SK-N-SH treated with all-trans-retinoic acid at 6 μM for 48 hours (cell line): ENCODE data around the gene PCIF1.

ENCODE experiments used
- ARNTL ChIP-seq: fragments of 450-650 bp; formaldehyde crosslinking; IDR thresholded peaks from 2 replicates; pipeline ENCODE4 v1.5.0; 2020; ENCODE audit warnings: low read depth, mild to moderate bottlenecking, moderate library complexity, borderline replicate concordance
- BACH2 ChIP-seq: fragments of 250-450 bp; sonication (Bioruptor Pico); IDR thresholded peaks from 2 replicates; pipeline ENCODE4 v1.9.0; 2021; ENCODE audit warnings: mild to moderate bottlenecking, borderline replicate concordance
- CSDC2 ChIP-seq: fragments of 250-450 bp; sonication (Bioruptor Pico); IDR thresholded peaks from 2 replicates; pipeline ENCODE4 v1.5.0; 2020; ENCODE audit warnings: mild to moderate bottlenecking, moderate library complexity
- ISL1 ChIP-seq: fragments of 250-450 bp; sonication (Bioruptor Pico); IDR thresholded peaks from 2 replicates; pipeline ENCODE4 v2.1.2; 2022; ENCODE audit warnings: mild to moderate bottlenecking, moderate library complexity
- OSR1 ChIP-seq: fragments of 250-450 bp; sonication (Bioruptor Pico); IDR thresholded peaks from 2 replicates; pipeline ENCODE4 v1.8.0; 2022; ENCODE audit warnings: moderate library complexity, mild to moderate bottlenecking, inconsistent platforms
- SNAI2 ChIP-seq: fragments of 250-450 bp; sonication (Bioruptor Pico); IDR thresholded peaks from 2 replicates; pipeline ENCODE4 v1.5.0; 2020; ENCODE audit warnings: mild to moderate bottlenecking, moderate library complexity
- TOX ChIP-seq: fragments of 250-450 bp; sonication (Bioruptor Pico); IDR thresholded peaks from 2 replicates; pipeline ENCODE4 v1.8.0; 2021; ENCODE audit warnings: mild to moderate bottlenecking, moderate library complexity, borderline replicate concordance
- ZC3H10 ChIP-seq: fragments of 250-450 bp; sonication (Bioruptor Pico); IDR thresholded peaks from 2 replicates; pipeline ENCODE4 v1.5.1; 2021; ENCODE audit warnings: mild to moderate bottlenecking, moderate library complexity
- ZFP3 ChIP-seq: fragments of 250-450 bp; sonication (Bioruptor Pico); IDR thresholded peaks from 2 replicates; pipeline ENCODE4 v1.5.0; 2020; ENCODE audit warnings: mild to moderate bottlenecking, moderate library complexity
- ZFP30 ChIP-seq: fragments of 450-650 bp; formaldehyde crosslinking; IDR thresholded peaks from 2 replicates; pipeline ENCODE4 v1.5.0; 2022; ENCODE audit warnings: mild to moderate bottlenecking, moderate library complexity
- ZNF565 ChIP-seq: fragments of 450-650 bp; formaldehyde crosslinking; conservative IDR thresholded peaks from 2 replicates; pipeline ENCODE4 v1.5.0; 2020; ENCODE audit warnings: low read depth, mild to moderate bottlenecking, moderate library complexity
- ZNF70 ChIP-seq: fragments of 450-650 bp; formaldehyde crosslinking; IDR thresholded peaks from 2 replicates; pipeline ENCODE4 v1.5.0; 2020; ENCODE audit warnings: mild to moderate bottlenecking, moderate library complexity
- TF ChIP-seq, protein P1 (sequence below): fragments of 250-450 bp; sonication (Bioruptor Pico); IDR thresholded peaks from 2 replicates; pipeline ENCODE4 v1.5.1; 2020; ENCODE audit warnings: low read depth, mild to moderate bottlenecking, moderate library complexity
- TF ChIP-seq, protein P2 (sequence below): fragments of 250-450 bp; sonication (Bioruptor Pico); IDR thresholded peaks from 2 replicates; pipeline ENCODE4 v1.8.0; 2020; ENCODE audit warnings: mild to moderate bottlenecking, moderate library complexity, borderline replicate concordance

DNA sequence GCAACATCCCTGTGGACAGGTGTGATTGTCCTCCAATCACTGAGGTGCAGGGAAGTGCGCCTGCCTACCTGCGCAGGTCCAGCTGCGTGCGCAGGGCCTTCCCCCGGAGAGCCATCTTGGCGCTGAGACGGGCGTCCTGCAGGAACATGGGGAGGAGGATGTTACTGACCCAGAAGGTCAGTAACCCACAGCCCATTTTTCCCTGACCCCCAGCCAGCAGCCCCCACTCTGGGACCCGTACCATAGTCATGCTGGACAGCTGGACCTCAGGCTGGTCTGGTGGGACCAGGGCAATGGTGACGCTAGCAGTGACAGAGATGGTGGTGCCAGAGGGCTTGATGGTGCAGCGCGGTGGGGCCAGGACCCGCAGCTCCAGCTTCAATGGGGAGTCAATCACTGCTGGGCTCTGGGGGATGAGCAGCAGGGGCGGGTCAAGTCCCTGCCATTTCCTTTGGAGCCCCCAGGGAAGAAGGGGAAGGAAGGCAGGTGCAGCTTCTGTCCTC, 32.2 kb upstream of the PCIF1 start:
- no peak for TF ChIP-seq ZFP3
- TF ChIP-seq ZFP30 = no peak
- no peak for TF ChIP-seq BACH2 (CRISPR knock-in tag)
- TF ChIP-seq TOX (CRISPR knock-in tag) = no peak
- TF ChIP-seq CSDC2 (CRISPR knock-in tag) = no peak
- TF ChIP-seq OSR1 (CRISPR knock-in tag) = no peak
- TF ChIP-seq ISL1 (CRISPR knock-in tag) = no peak
- TF ChIP-seq ZC3H10 = no peak
- no peak for TF ChIP-seq ZNF565 (CRISPR knock-in tag)
- TF ChIP-seq SNAI2 (CRISPR knock-in tag) = no peak
- TF ChIP-seq, protein P1, sequence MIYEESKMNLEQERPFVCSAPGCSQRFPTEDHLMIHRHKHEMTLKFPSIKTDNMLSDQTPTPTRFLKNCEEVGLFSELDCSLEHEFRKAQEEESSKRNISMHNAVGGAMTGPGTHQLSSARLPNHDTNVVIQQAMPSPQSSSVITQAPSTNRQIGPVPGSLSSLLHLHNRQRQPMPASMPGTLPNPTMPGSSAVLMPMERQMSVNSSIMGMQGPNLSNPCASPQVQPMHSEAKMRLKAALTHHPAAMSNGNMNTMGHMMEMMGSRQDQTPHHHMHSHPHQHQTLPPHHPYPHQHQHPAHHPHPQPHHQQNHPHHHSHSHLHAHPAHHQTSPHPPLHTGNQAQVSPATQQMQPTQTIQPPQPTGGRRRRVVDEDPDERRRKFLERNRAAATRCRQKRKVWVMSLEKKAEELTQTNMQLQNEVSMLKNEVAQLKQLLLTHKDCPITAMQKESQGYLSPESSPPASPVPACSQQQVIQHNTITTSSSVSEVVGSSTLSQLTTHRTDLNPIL (CRISPR knock-in tag) = no peak
- TF ChIP-seq, protein P2, sequence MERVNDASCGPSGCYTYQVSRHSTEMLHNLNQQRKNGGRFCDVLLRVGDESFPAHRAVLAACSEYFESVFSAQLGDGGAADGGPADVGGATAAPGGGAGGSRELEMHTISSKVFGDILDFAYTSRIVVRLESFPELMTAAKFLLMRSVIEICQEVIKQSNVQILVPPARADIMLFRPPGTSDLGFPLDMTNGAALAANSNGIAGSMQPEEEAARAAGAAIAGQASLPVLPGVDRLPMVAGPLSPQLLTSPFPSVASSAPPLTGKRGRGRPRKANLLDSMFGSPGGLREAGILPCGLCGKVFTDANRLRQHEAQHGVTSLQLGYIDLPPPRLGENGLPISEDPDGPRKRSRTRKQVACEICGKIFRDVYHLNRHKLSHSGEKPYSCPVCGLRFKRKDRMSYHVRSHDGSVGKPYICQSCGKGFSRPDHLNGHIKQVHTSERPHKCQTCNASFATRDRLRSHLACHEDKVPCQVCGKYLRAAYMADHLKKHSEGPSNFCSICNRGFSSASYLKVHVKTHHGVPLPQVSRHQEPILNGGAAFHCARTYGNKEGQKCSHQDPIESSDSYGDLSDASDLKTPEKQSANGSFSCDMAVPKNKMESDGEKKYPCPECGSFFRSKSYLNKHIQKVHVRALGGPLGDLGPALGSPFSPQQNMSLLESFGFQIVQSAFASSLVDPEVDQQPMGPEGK (CRISPR knock-in tag) = no peak
- no peak for TF ChIP-seq ARNTL (CRISPR knock-in tag)
- no peak for TF ChIP-seq ZNF70 (CRISPR knock-in tag)
